BLaER1 (cell line): ENCODE measurements around the gene NUP160.
"Not testable (repeated sequence)": the region's sequence is repeated elsewhere in the genome, so short reads cannot be mapped to it uniquely, and the experiment has no call there.

ENCODE experiments used
- H3K27ac ChIP-seq: shearing (Covaris generic); formaldehyde crosslinking; 2 replicates; pipeline ENCODE4 v1.8.1; 2022
- H3K27me3 ChIP-seq: shearing (Covaris generic); formaldehyde crosslinking; 2 replicates; pipeline ENCODE4 v1.8.1; 2022
- H3K36me3 ChIP-seq: shearing (Covaris generic); formaldehyde crosslinking; 2 replicates; pipeline ENCODE4 v1.8.1; 2022
- H3K4me1 ChIP-seq: shearing (Covaris generic); formaldehyde crosslinking; 2 replicates; pipeline ENCODE4 v1.8.1; 2022
- H3K4me2 ChIP-seq: shearing (Covaris generic); formaldehyde crosslinking; 2 replicates; pipeline ENCODE4 v1.8.1; 2022
- H3K4me3 ChIP-seq: shearing (Covaris generic); formaldehyde crosslinking; 2 replicates; pipeline ENCODE4 v1.8.1; 2022
- H3K9ac ChIP-seq: shearing (Covaris generic); formaldehyde crosslinking; 2 replicates; pipeline ENCODE4 v1.8.1; 2022
- H3K9me3 ChIP-seq: shearing (Covaris generic); formaldehyde crosslinking; 2 replicates; pipeline ENCODE4 v1.8.1; 2022
- H4K20me1 ChIP-seq: shearing (Covaris generic); formaldehyde crosslinking; 2 replicates; pipeline ENCODE4 v1.8.1; 2022
- Cebpa-rat ChIP-seq: shearing (Covaris generic); IDR thresholded peaks from 2 replicates; pipeline ENCODE4 v1.8.1; 2022

Gene NUP160

GRCh38 chr11:47847892-47848699, at the start of gene NUP160:
Gene NUP160 (minus strand): TSS chr11:47848350. CDS start chr11:47848318, 32 bp downstream.
- Histone ChIP-seq H3K27ac (peak within 1 kb of the TSS; percentile 96), H3K4me1 (peaks cover 60% of the 10 kb centered on the region), H4K20me1 (peaks cover 19% of the 10 kb centered on the region), H3K4me2 (peak within 1 kb of the TSS; percentile 84), H3K27me3 (no peaks in the 10 kb centered on the region), H3K9ac (peak within 1 kb of the TSS; percentile 97), H3K36me3 (peaks cover 32% of the 10 kb centered on the region), H3K4me3 (peak within 1 kb of the TSS; percentile 90), H3K9me3 (no peaks in the 10 kb centered on the region)
- no peak for TF ChIP-seq Cebpa-rat

- no peaks in the 10 kb centered on the region for H3K27me3 ChIP-seq
- no peak overlapping the region for H3K4me2 ChIP-seq
- no peaks in the 10 kb centered on the region for H4K20me1 ChIP-seq
- H3K4me3 ChIP-seq = no peak overlapping the region
- peaks cover 8% of the 10 kb centered on the region for H3K4me1 ChIP-seq
- TF ChIP-seq Cebpa-rat = no peak
- no peaks in the 10 kb centered on the region for H3K36me3 ChIP-seq
- peaks cover 15% of the 10 kb centered on the region; the same call in 1 of the 2 replicates for H3K9me3 ChIP-seq
- H3K27ac ChIP-seq = no peak overlapping the region
- H3K9ac ChIP-seq = no peak overlapping the region
These were observed 48.0 kb upstream of the NUP160 start for GRCh38 chr11:47896199-47896598.

GRCh38 chr11:47895035-47895434, 46.9 kb upstream of the NUP160 start:
- Histone ChIP-seq H3K27ac (no peak overlapping the region), H3K4me3 (no peak overlapping the region), H3K9ac (no peak overlapping the region), H3K36me3 (no peaks in the 10 kb centered on the region), H3K9me3 (peaks cover 15% of the 10 kb centered on the region; the same call in 1 of the 2 replicates), H4K20me1 (no peaks in the 10 kb centered on the region), H3K4me2 (no peak overlapping the region), H3K4me1 (peaks cover 19% of the 10 kb centered on the region), H3K27me3 (no peaks in the 10 kb centered on the region)
- TF ChIP-seq Cebpa-rat = no peak

GRCh38 chr11:47892546-47893276, 44.6 kb upstream of the NUP160 start:
- H3K4me1 ChIP-seq = peaks cover 43% of the 10 kb centered on the region

GRCh38 chr11:47891886-47892285, 43.7 kb upstream of the NUP160 start:
- no peak overlapping the region for H3K27ac ChIP-seq
- H3K4me3 ChIP-seq = no peak overlapping the region
- peak overlapping the region; percentile 89; the same call in 1 of the 2 replicates for H3K4me2 ChIP-seq
- no peak for TF ChIP-seq Cebpa-rat
- peaks cover 49% of the 10 kb centered on the region for H3K4me1 ChIP-seq
- no peak overlapping the region for H3K9ac ChIP-seq
- peaks cover 15% of the 10 kb centered on the region; the same call in 1 of the 2 replicates for H3K9me3 ChIP-seq
- H4K20me1 ChIP-seq = no peaks in the 10 kb centered on the region
- no peaks in the 10 kb centered on the region for H3K27me3 ChIP-seq
- no peaks in the 10 kb centered on the region for H3K36me3 ChIP-seq

More at GRCh38 chr11:47892546-47893276, 44.6 kb upstream of the NUP160 start:
- H4K20me1 ChIP-seq, H3K4me3 ChIP-seq, H3K36me3 ChIP-seq, H3K27ac ChIP-seq, H3K27me3 ChIP-seq, H3K9ac ChIP-seq, H3K4me2 ChIP-seq: not testable (repeated sequence)
- peaks cover 15% of the 10 kb centered on the region; the same call in 1 of the 2 replicates for H3K9me3 ChIP-seq

- Histone ChIP-seq H3K4me2 (peak overlapping the region; percentile 89), H3K36me3 (no peaks in the 10 kb centered on the region), H3K9ac (peak overlapping the region; percentile 24; the same call in 1 of the 2 replicates), H3K4me1 (peaks cover 69% of the 10 kb centered on the region), H4K20me1 (no peaks in the 10 kb centered on the region), H3K4me3 (peak overlapping the region; percentile 29; the same call in 1 of the 2 replicates), H3K27ac (peak overlapping the region; percentile 85), H3K27me3 (no peaks in the 10 kb centered on the region), H3K9me3 (peaks cover 15% of the 10 kb centered on the region; the same call in 1 of the 2 replicates)
- no peak for TF ChIP-seq Cebpa-rat
These were observed 41.7 kb upstream of the NUP160 start for GRCh38 chr11:47889714-47890441.

- no peak for TF ChIP-seq Cebpa-rat
- H4K20me1 ChIP-seq = no peaks in the 10 kb centered on the region
- H3K4me3 ChIP-seq = no peak overlapping the region
- H3K4me1 ChIP-seq = peaks cover 75% of the 10 kb centered on the region
- no peaks in the 10 kb centered on the region for H3K36me3 ChIP-seq
- no peak overlapping the region for H3K27ac ChIP-seq
- peaks cover 8% of the 10 kb centered on the region; the same call in 1 of the 2 replicates for H3K9me3 ChIP-seq
- no peak overlapping the region for H3K9ac ChIP-seq
- H3K27me3 ChIP-seq = no peaks in the 10 kb centered on the region
- H3K4me2 ChIP-seq = no peak overlapping the region
These were observed 39.9 kb upstream of the NUP160 start for GRCh38 chr11:47887910-47888569.

GRCh38 chr11:47886096-47886495, 37.9 kb upstream of the NUP160 start:
- no peaks in the 10 kb centered on the region for H3K27me3 ChIP-seq
- peak overlapping the region; percentile 68 for H3K4me2 ChIP-seq
- no peak overlapping the region for H3K4me3 ChIP-seq
- no peaks in the 10 kb centered on the region for H4K20me1 ChIP-seq
- no peaks in the 10 kb centered on the region for H3K9me3 ChIP-seq
- peak overlapping the region; percentile 56; the same call in 1 of the 2 replicates for H3K27ac ChIP-seq
- TF ChIP-seq Cebpa-rat = no peak
- no peaks in the 10 kb centered on the region for H3K36me3 ChIP-seq
- H3K4me1 ChIP-seq = peaks cover 67% of the 10 kb centered on the region
- no peak overlapping the region; the same call in 1 of the 2 replicates for H3K9ac ChIP-seq

- H3K4me2 ChIP-seq, H3K9ac ChIP-seq, H3K4me3 ChIP-seq, H3K27ac ChIP-seq, H3K36me3 ChIP-seq, H3K27me3 ChIP-seq, H4K20me1 ChIP-seq: not testable (repeated sequence)
- H3K9me3 ChIP-seq = peaks cover 16% of the 10 kb centered on the region
- H3K4me1 ChIP-seq = peaks cover 30% of the 10 kb centered on the region
These were observed 34.3 kb upstream of the NUP160 start for GRCh38 chr11:47882437-47882836.
